GM23248 (cell line): ENCODE data around the gene RAD51B.

Source experiments
- EZH2 ChIP-seq: fragments of 200-600 bp; sonication (generic); IDR thresholded peaks from 2 replicates; pipeline ENCODE4 v1.6.1; 2018; ENCODE audit warnings: antibody characterized with exemption, mild to moderate bottlenecking; ENCODE audit not compliant: insufficient read depth, poor library complexity, severe bottlenecking
- EZH2phosphoT487 ChIP-seq: fragments of 200-600 bp; sonication (generic); IDR thresholded peaks from 2 replicates; pipeline ENCODE4 v1.6.1; 2018; ENCODE audit warnings: antibody characterized with exemption, moderate library complexity, mild to moderate bottlenecking, low read depth; ENCODE audit not compliant: insufficient read depth

GRCh38 chr14:68312300-68312699 lies 492.7 kb downstream of the RAD51B start:
- TF ChIP-seq EZH2 (no peak), EZH2phosphoT487 (no peak)
